Pancreas (tissue), 10 donors: ENCODE data around the gene PRSS50. TPM values are rescaled to one million over a fixed set of nuclear protein-coding genes. Genes with fewer than 3 reads are reported as not detected.

Source experiments
- ATAC-seq, 4 donors: fragments of 200-7000 bp; cut with Tn5 transposase; one replicate each; pipeline versions ENCODE4 v1.8.0 to v1.9.1; 2020; ENCODE audit warnings: mild to moderate bottlenecking in 4 of 4, moderate library complexity in 4 of 4
- DNase-seq, 6 donors: peaks; one replicate each; pipeline ENCODE4 v3.0.0-alpha.2; 2020
- FAIRE-seq: peaks from 2 replicates; lab custom pipeline; 2012; peaks lifted over from hg19 to GRCh38; lab: Jason Lieb, UNC
- H3K27ac ChIP-seq, 4 donors: fragments of 200-600 bp; sonication (generic); 1 replicate in 3 of 4; 2 replicates in 1 of 4; pipeline versions ENCODE4 v1.5.0 to v1.8.0; 2020
- H3K27me3 ChIP-seq, 4 donors: fragments of 200-600 bp; one replicate each; pipeline ENCODE4 v1.8.0; 2021
- H3K36me3 ChIP-seq, 3 donors: fragments of 200-600 bp; sonication (generic) in 1 of 3; one replicate each; pipeline versions ENCODE4 v1.5.0 to v1.8.0; 2020 to 2021
- H3K4me1 ChIP-seq, 3 donors: fragments of 200-600 bp; one replicate each; pipeline ENCODE4 v1.8.0; 2021
- H3K4me3 ChIP-seq, 4 donors: fragments of 200-600 bp; sonication (generic) in 2 of 4; one replicate each; pipeline versions ENCODE4 v1.5.0 to v1.8.0; 2020 to 2021
- H3K9me3 ChIP-seq, 4 donors: fragments of 200-600 bp; one replicate each; pipeline ENCODE4 v1.8.0; 2021
- WGBS, 2 donors: extraction: QIAGEN DNeasy Blood & Tissue Kit; methylation state at CpG; one replicate each; pipeline ENCODE4 v1.1.7; 2013; 5-methylcytosine and 5-hydroxymethylcytosine counted together
- intact Hi-C, 3 donors: fragments of 100-400 bp; cut with DNase I; formaldehyde crosslinking; loops; one replicate each; pipeline versions ENCODE4 v1.11.1 to v1.14.2; 2022
- polyA plus RNA-seq, 2 donors: library from polyadenylated mRNA; stranded (reverse); fragments of 200-250 nt; gene quantifications; one replicate each; pipeline ENCODE4 v1.2.3, GENCODE V29; 2013
- total RNA-seq, 6 donors: library from RNA; stranded (reverse); fragmentation: NEBNext Ultra II Directional in 4 of 6; extraction: Animal tissue kit (Norgen Biotek cat#: 25700) in 4 of 6; gene quantifications; one replicate each; pipeline versions ENCODE4 v1.2.1 to v1.2.4, GENCODE V29; 2021 to 2023
- TF ChIP-seq, protein P1 (sequence below), 4 donors: fragments of 200-600 bp; sonication (generic) in 3 of 4; IDR thresholded peaks; one replicate each; pipeline versions ENCODE4 v1.5.0 to v1.8.0; 2021; ENCODE audit warnings: antibody characterized with exemption in 4 of 4
- donor health status: healthy with polysubstance abuse.
- donor health status: DM: no; HTN: no; CAD: no; lungs with moderate emphysema.
- donor health status: DM: no; HTN: no; CAD: no.
- donor health status: control.
- donor health status: control.
- donor health status: Bipolar disorder and iron deficiency.
- donor health status: DM: yes; HTN: yes; CAD: no.
- donor health status: DM: no; HTN: no; CAD: no.
- donor health status: DM: no; HTN: no; CAD: no.
- donor health status: DM: yes; HTN: yes; CAD: no.

PRSS50 gene
- total and polyA plus RNA-seq, 8 donors, result 0.28 to 2.2 (median 0.51) TPM

DNA sequence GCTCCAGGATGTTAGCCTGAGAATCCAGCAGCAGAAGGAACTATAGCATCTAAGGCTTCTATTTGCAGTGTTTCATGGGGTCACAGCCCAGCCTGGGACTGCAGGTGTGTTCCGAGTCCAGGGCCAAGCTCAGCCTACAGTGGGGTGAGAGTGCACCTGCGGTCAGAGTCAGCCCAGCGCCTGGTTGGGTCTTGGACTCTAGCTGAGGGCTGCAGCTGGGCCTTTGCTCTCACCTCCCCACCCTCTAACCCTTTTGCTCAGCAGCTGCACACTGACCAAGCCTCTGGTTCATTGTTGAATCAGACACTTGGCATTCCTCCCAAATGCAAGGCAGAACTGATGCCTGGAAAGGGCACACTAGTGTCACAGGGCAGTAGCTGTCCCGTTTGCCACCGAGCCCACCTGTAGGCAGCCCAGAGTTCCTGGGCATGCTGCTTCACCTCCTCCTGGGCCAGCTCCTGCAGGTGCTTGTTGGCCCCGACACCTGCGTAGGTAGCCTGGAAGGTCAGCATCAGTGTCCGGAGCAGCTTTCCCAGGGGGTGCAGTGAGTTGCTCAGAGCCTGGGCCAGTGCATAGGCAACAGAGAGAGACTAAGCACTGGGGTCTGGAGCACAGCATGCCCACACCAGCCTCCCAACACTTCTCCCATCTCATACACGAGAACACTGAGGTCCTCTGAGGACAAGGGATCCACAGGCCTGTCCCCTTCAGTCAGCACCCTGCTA is 41.7 kb downstream of the PRSS50 start:
- H3K27ac ChIP-seq, result no peak overlapping the region
- H3K9me3 ChIP-seq, result no peaks in the 10 kb centered on the region
- TF ChIP-seq, protein P1, sequence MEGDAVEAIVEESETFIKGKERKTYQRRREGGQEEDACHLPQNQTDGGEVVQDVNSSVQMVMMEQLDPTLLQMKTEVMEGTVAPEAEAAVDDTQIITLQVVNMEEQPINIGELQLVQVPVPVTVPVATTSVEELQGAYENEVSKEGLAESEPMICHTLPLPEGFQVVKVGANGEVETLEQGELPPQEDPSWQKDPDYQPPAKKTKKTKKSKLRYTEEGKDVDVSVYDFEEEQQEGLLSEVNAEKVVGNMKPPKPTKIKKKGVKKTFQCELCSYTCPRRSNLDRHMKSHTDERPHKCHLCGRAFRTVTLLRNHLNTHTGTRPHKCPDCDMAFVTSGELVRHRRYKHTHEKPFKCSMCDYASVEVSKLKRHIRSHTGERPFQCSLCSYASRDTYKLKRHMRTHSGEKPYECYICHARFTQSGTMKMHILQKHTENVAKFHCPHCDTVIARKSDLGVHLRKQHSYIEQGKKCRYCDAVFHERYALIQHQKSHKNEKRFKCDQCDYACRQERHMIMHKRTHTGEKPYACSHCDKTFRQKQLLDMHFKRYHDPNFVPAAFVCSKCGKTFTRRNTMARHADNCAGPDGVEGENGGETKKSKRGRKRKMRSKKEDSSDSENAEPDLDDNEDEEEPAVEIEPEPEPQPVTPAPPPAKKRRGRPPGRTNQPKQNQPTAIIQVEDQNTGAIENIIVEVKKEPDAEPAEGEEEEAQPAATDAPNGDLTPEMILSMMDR (IDR thresholded peaks at IDR 0.05), result no peak
- no peaks in the 10 kb centered on the region for H3K4me1 ChIP-seq
- no peak for FAIRE-seq
- H3K36me3 ChIP-seq, result peaks cover 0 to 4% (median 0%) of the 10 kb centered on the region in 3 donors
- H3K4me3 ChIP-seq, result no peak overlapping the region
- intact Hi-C loops, result no loop called here
- no peak for ATAC-seq
- 87 to 93% methylated on average over 9 of the region's 9 CpGs for WGBS, 2 donors
- DNase-seq, result peak in 2 of 6 donors; percentile 24 to 28
- H3K27me3 ChIP-seq, result no peaks in the 10 kb centered on the region

GRCh38 chr3:46675426-46675825 is 42.2 kb downstream of the PRSS50 start:
- TF ChIP-seq, protein P1 (IDR thresholded peaks at IDR 0.05), result no peak
- FAIRE-seq (no peak), ATAC-seq (no peak), DNase-seq (peak in 2 of 6 donors; percentile 9 to 25)
- Histone ChIP-seq H3K36me3 (peaks cover 0 to 4% (median 0%) of the 10 kb centered on the region in 3 donors), H3K9me3 (no peaks in the 10 kb centered on the region), H3K27ac (no peak overlapping the region), H3K27me3 (no peaks in the 10 kb centered on the region), H3K4me3 (no peak overlapping the region), H3K4me1 (no peaks in the 10 kb centered on the region)
- intact Hi-C loops, result no loop called here
- WGBS, 2 donors, result 88 to 94% methylated on average over 6 of the region's 6 CpGs

GRCh38 chr3:46674031-46674845 is 43.4 kb downstream of the PRSS50 start:
- Histone ChIP-seq H3K27ac (no peak overlapping the region), H3K36me3 (peaks cover 0 to 4% (median 0%) of the 10 kb centered on the region in 3 donors), H3K27me3 (no peaks in the 10 kb centered on the region), H3K4me1 (no peaks in the 10 kb centered on the region), H3K9me3 (no peaks in the 10 kb centered on the region), H3K4me3 (no peak overlapping the region)
- 91 to 94% methylated on average over 12 of the region's 12 CpGs for WGBS, 2 donors
- TF ChIP-seq, protein P1 (IDR thresholded peaks at IDR 0.05), result no peak
- intact Hi-C loops, result no loop called here
- ATAC-seq, result no peak
- no peak for FAIRE-seq
- DNase-seq, result peak in 4 of 6 donors; percentile 8 to 46 (median 16)

DNA sequence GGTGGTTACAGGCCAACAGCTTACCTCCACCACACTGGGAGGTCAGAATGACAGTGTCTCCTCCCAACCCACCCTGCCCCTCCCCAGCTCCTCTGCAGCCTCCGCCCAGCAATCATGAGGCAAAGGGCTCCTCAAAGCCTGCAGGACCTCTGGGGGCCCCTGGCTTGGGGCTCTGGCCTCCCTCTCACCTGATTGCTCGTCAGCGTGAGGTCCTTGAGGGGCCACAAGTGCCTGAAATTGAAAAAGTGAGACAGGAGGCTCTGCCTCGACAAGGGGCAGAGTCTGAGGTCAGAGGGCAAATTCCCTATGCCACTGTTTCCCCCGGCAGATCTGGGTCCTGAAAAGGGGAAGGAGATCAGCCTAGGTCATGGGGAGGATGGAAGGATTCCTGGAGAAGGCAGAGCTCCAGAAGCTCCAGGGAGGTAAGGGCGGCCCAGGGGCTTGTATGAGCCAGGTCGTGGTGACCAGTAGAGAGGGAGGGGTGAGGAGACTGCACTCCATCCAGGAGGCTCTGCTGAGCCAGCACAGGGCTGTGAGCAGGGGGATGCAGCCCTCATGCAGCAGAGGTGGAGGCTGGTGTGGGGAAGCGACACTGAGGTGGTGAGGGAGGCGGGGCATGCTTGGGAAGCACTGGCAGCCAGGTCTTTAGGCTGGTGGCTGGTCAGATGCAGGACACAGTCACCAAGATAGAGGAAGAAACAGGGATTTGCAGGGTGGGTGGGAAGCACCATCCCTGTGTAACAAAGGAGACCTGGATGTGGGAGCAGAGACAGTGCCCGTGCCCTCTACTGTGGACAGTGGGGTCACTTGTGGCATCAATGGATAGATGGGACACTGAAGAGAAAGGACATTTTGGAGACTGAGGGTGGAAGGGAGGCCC is 44.3 kb downstream of the PRSS50 start:
- TF ChIP-seq, protein P1 (IDR thresholded peaks at IDR 0.05), result no peak
- 90 to 94% methylated on average over 10 of the region's 10 CpGs for WGBS, 2 donors
- H3K27me3 ChIP-seq, result no peaks in the 10 kb centered on the region
- no peak overlapping the region for H3K4me3 ChIP-seq
- peaks cover 0 to 4% (median 0%) of the 10 kb centered on the region in 3 donors for H3K36me3 ChIP-seq
- no peaks in the 10 kb centered on the region for H3K9me3 ChIP-seq
- DNase-seq (peak in 4 of 6 donors; percentile 11 to 39 (median 24)), ATAC-seq (no peak), FAIRE-seq (no peak)
- no peak overlapping the region for H3K27ac ChIP-seq
- H3K4me1 ChIP-seq, result no peaks in the 10 kb centered on the region
- intact Hi-C loops, result no loop called here
